ENCODE data around the gene POLR2H.

POLR2H gene

DNA sequence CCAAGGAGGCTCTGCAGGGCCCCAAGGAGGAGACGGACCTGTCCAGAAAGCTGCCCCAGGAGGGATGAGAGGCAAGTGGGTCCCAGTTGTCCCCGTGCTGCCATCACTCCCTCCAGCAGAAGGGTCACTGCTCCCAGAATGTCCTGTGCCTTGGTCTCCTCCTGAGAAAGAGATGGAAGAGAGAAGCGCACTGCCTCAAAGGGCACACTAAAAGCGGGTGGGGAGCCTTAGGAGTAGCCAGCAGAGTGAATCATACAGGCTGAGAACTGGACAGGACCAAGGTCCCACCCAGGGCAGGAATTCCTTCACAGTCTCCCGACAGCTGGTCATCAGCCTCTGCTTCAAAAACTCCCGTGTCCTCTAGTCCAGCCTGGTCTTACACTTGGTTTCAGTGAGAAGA, 11.9 kb downstream of the POLR2H start:
- DNase-seq = no peak

- no peak for DNase-seq
Measured at GRCh38 chr3:184375747-184376461, 14.4 kb downstream of the POLR2H start.

DNA sequence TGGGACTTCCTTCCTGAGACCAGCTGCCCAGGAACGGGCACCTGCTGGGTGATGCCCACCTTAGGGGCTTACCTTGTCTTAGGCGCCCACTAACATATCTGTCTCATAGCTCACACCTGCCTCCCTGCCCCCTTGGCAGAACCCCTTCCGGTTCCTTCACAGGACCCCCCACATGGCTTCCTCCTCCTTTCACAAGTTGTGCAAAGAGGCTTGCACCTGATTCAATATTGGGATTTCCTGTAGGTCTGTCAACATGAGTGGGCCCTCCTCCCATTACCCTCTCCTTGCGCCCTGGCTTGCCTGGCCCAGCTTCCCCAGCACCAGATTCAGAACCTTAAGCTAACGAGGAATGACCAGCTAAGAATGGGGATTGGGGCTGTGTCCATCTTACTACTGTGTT, 15.9 kb downstream of the POLR2H start:
- no peak for DNase-seq

- no peak for DNase-seq
Measured at GRCh38 chr3:184377882-184378445, 16.5 kb downstream of the POLR2H start, which contains the start of gene THPO. TSS of gene THPO (minus strand) at chr3:184378207. CDS start at chr3:184376259, 1,948 bp downstream.

DNA sequence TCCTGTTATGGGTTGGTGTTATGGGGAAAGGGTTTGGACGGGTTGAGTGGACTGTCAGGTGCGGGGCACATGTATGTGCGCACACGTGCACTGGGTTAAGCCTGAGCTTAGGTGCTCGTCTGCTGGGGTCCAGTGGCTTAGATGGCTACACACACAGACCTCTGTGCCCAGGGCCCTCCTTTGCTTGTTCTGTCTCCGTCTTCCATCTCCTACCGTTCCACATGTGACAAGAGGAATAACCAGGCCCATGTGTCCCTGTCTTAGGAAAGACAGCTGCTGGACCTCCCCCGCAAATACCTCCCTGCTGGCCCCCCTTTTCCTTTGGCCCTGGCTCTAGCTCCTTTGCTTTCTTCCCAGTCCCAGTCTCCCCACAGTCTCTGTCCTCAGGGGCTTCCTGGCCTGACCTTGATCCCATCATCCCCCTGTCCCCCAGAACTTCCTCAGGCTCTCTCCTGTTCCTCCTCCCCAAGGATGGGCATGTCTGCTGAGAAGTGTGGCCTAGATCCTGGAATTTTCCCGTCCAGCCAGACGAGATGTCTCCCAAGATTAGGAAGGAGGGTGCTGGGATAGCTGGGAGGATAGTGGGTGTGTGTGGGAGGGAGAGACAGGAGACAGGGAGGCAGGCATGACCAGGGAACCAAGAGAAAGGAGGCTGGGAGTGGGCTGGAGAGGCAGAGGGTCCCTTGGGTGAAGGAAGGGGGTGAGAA, 17.3 kb downstream of the POLR2H start:
- DNase-seq = no peak

- no peak for DNase-seq
Measured at GRCh38 chr3:184379358-184380184, 18.1 kb downstream of the POLR2H start, which contains the start of gene CHRD. TSS of gene CHRD (plus strand) at chr3:184380054. CDS start at chr3:184380319, 265 bp downstream.

- no peak for DNase-seq
Measured at GRCh38 chr3:184380185-184380626, 18.7 kb downstream of the POLR2H start.

DNA sequence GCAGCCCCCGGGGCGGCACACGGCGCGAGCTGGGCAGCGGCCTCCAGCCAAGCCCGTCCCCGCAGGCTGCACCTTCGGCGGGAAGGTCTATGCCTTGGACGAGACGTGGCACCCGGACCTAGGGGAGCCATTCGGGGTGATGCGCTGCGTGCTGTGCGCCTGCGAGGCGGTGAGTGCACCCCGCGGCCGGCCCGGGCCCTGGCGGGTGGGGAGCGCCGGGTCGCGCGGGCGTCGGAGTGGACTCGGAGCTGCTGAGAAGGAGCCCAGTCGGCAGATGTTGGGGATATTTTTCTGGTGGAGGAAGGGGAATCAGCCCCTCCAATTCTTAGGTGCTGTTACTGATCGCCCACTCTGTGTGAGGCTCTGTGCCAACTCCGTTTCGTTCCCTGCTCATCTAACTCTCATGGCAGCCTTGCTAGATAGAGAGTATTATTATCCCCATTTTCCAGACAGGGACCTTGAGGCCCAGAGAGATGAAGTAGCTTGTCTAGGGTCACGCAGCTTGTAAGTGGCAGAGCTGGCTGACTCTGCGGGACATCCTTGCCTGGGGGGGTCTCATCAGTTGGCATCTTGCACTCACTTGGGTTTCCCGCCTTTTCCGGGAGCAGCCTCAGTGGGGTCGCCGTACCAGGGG, 19.2 kb downstream of the POLR2H start:
- DNase-seq = no peak

DNA sequence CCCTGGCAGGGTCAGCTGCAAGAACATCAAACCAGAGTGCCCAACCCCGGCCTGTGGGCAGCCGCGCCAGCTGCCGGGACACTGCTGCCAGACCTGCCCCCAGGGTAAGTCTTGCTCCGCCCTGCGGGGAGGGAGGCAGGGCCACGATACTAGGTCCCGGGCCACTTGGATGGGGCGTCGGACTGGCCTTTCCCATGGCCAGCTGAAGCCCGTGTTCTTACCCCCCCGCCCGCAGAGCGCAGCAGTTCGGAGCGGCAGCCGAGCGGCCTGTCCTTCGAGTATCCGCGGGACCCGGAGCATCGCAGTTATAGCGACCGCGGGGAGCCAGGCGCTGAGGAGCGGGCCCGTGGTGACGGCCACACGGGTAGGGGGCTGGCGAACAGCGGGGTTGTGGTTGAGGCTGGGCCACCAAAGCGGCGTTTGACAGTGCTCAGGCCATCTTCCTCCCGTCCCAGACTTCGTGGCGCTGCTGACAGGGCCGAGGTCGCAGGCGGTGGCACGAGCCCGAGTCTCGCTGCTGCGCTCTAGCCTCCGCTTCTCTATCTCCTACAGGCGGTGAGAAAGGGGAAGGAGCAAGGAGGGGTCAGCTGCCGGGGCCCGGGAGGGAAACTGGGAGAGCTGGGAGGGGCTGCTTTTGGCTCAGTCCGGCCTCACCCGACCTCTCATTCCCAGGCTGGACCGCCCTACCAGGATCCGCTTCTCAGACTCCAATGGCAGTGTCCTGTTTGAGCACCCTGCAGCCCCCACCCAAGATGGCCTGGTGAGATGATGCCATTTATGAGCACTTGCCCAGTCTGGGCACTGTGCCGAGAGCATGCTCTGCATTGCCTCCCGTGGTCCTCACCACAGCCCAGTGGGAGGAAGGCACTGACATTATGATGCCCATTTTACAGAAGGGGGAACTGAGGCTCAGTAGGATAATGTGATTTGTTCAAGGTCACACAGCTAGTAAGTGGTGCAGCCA, 20.0 kb downstream of the POLR2H start:
- no peak for DNase-seq

DNA sequence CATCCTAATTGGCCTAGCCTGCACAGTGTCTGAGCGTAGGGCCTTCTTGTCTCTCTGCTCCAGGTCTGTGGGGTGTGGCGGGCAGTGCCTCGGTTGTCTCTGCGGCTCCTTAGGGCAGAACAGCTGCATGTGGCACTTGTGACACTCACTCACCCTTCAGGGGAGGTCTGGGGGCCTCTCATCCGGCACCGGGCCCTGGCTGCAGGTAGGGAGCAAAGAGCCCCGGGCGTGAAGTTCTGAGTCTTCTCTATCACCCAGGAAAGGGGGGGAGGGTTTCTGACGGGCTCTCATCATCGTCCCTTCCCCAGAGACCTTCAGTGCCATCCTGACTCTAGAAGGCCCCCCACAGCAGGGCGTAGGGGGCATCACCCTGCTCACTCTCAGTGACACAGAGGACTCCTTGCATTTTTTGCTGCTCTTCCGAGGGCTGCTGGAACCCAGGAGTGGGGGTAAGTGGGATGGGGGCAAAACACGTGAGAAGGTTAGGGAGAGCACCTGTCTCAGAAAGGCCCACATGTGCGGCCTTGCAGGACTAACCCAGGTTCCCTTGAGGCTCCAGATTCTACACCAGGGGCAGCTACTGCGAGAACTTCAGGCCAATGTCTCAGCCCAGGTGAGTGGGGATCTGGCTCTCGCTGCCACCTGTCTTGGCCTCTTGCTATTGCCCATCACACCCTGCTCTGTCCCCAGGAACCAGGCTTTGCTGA, 21.0 kb downstream of the POLR2H start:
- no peak for DNase-seq

GRCh38 chr3:184383033-184383740, 21.7 kb downstream of the POLR2H start:
- no peak for DNase-seq

- DNase-seq = no peak
Measured at GRCh38 chr3:184384342-184384741, 22.8 kb downstream of the POLR2H start.

DNA sequence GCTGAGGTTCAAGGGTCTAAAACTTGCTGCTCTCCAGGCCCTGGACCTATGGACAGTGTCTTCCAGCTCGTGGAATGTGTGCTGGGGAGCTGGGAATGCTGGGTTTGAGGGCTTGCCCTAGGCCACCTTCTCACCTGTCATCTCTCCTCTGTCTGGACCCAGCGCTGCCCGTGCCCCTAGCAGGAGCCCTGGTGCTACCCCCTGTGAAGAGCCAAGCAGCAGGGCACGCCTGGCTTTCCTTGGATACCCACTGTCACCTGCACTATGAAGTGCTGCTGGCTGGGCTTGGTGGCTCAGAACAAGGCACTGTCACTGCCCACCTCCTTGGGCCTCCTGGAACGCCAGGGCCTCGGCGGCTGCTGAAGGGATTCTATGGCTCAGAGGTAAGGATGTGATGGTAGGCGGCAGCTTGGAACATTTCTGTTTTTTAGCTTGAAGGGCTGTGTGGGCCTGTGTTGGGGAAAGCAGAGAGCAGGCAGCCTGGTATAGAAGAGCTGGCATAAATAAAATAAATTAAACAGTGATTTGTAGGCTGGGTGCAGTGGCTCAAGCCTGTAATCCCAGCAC, 23.4 kb downstream of the POLR2H start:
- no peak for DNase-seq

- DNase-seq = no peak
Measured at GRCh38 chr3:184386047-184386806, 24.7 kb downstream of the POLR2H start.

- DNase-seq = no peak
Measured at GRCh38 chr3:184387174-184387714, 25.7 kb downstream of the POLR2H start.

DNA sequence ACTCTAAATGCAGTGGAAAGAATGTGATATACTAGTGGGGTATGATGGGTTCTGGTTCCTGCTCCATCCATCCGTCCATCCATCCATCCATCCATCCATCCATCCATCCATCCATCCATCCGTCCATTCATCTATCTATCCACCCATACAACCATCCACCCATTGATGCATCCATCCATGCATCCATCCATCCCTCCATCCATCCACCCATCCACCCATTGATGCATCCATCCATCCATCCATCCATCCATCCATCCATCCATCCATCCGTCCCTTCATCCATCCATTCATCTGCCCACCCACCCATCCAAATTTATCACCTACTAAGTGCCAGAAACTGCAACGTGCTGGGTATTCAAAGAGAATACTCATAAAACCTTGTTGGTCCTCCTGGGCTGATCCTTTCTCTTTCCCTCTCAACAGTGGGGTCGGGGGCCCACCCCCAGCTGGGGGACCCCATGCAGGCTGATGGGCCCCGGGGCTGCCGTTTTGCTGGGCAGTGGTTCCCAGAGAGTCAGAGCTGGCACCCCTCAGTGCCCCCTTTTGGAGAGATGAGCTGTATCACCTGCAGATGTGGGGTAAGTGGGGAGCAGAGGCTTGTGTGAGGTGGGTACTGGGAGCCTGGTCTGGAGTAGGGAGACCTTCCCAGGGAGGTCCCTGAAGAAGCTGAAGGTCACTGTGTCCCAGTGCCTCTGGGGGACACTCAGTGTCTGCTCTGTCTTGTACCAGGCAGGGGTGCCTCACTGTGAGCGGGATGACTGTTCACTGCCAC, 26.8 kb downstream of the POLR2H start:
- DNase-seq = no peak

DNA sequence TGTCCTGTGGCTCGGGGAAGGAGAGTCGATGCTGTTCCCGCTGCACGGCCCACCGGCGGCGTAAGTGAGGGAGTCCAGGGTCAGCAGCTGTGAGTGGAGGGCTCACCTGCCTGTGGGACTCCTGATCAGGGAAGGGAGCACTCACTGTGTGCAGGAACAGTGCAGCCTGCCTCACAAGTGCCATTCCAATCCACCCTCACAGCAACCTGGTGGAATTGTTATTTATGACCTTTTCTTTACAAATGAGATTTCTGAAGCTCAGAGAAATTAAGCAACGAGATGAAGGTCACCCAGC, 27.4 kb downstream of the POLR2H start:
- DNase-seq = no peak

DNA sequence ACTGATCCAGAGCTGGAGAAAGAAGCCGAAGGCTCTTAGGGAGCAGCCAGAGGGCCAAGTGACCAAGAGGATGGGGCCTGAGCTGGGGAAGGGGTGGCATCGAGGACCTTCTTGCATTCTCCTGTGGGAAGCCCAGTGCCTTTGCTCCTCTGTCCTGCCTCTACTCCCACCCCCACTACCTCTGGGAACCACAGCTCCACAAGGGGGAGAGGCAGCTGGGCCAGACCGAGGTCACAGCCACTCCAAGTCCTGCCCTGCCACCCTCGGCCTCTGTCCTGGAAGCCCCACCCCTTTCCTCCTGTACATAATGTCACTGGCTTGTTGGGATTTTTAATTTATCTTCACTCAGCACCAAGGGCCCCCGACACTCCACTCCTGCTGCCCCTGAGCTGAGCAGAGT, 27.9 kb downstream of the POLR2H start:
- no peak for DNase-seq
